MCF 10A (cell line): Measurements from ENCODE around the gene TMEM163. TPM values are rescaled to one million over a fixed set of nuclear protein-coding genes. Genes with fewer than 3 reads are reported as not detected.

ENCODE experiments used
- BruUV-seq: library from RNA; stranded (reverse); fragments of 400-500 nt; replicated peaks from 2 replicates; lab custom pipeline; 2021; lab: Mats Ljungman, UMichigan
- CTCF ChIA-PET: fragments of 300-600 bp; sonication (Branson Sonifier 250); formaldehyde crosslinking; extraction: SDS; loops from one replicate; lab custom pipeline; 2021; ENCODE audit warnings: antibody characterized with exemption, inconsistent platforms; lab: Yijun Ruan, JAX
- POLR2A ChIA-PET: fragments of 300-600, 350-650 bp; sonication (Branson Sonifier 250); formaldehyde crosslinking; extraction: SDS; loops from one replicate; lab custom pipeline; 2020; ENCODE audit warnings: antibody characterized with exemption, inconsistent platforms; lab: Yijun Ruan, JAX
- DNase-seq: peaks from one replicate; pipeline ENCODE4 v3.0.0-alpha.2; 2018; ENCODE audit not compliant: unreplicated experiment
- H3K27ac Mint-ChIP-seq: one replicate; pipeline ENCODE4 v1.8.0; 2022; ENCODE audit warnings: mild to moderate bottlenecking, low read depth, mixed read lengths; ENCODE audit not compliant: unreplicated experiment
- H3K27me3 Mint-ChIP-seq: one replicate; pipeline ENCODE4 v1.8.0; 2022; ENCODE audit warnings: mixed read lengths; ENCODE audit not compliant: insufficient read depth, unreplicated experiment
- H3K36me3 Mint-ChIP-seq: one replicate; pipeline ENCODE4 v1.8.0; 2022; ENCODE audit warnings: mild to moderate bottlenecking, moderate library complexity, mixed read lengths; ENCODE audit not compliant: insufficient read depth, unreplicated experiment
- H3K4me1 Mint-ChIP-seq: one replicate; pipeline ENCODE4 v1.8.0; 2022; ENCODE audit warnings: mixed read lengths; ENCODE audit not compliant: insufficient read depth, unreplicated experiment
- H3K4me3 Mint-ChIP-seq: one replicate; pipeline ENCODE4 v1.8.0; 2022; ENCODE audit warnings: mild to moderate bottlenecking, moderate library complexity, mixed read lengths; ENCODE audit not compliant: unreplicated experiment
- H3K9me3 Mint-ChIP-seq: one replicate; pipeline ENCODE4 v1.8.0; 2022; ENCODE audit warnings: mixed read lengths; ENCODE audit not compliant: unreplicated experiment
- intact Hi-C: fragments of 100-400 bp; cut with micrococcal nuclease; formaldehyde crosslinking; loops from 2 replicates; pipeline ENCODE4 v1.14.1; 2022
- total RNA-seq: library from RNA; stranded (reverse); gene quantifications from 2 replicates; pipeline ENCODE4 v1.2.3, GENCODE V29; 2022
- TF ChIP-seq, protein P1 (sequence below): fragments of 200-600 bp; IDR thresholded peaks from one replicate; pipeline ENCODE4 v1.8.0; 2022; ENCODE audit warnings: antibody characterized with exemption, mild to moderate bottlenecking; ENCODE audit not compliant: unreplicated experiment

TMEM163 gene
- total RNA-seq, 1 experiment from 2014 or later = not detected

GRCh38 chr2:134665727-134666506 is 52.9 kb downstream of the TMEM163 start:
- intact Hi-C loops = no loop called here
- BruUV-seq = no TSS peak
- no peak for DNase-seq
- H3K4me1 Mint-ChIP-seq = no peaks in the 10 kb centered on the region
- peaks cover 11% of the 10 kb centered on the region for H3K27me3 Mint-ChIP-seq
- H3K9me3 Mint-ChIP-seq = no peaks in the 10 kb centered on the region
- ChIA-PET CTCF (interaction anchor here (0.9 to 1.0 kb wide), 2 partner anchors 8 to 58 kb away, joined by 3 to 5 read pairs; no protein-coding TSS in a partner anchor), POLR2A (no interaction called here)
- H3K4me3 Mint-ChIP-seq = no peak overlapping the region
- H3K27ac Mint-ChIP-seq = no peak overlapping the region
- no peaks in the 10 kb centered on the region for H3K36me3 Mint-ChIP-seq
- TF ChIP-seq, protein P1, sequence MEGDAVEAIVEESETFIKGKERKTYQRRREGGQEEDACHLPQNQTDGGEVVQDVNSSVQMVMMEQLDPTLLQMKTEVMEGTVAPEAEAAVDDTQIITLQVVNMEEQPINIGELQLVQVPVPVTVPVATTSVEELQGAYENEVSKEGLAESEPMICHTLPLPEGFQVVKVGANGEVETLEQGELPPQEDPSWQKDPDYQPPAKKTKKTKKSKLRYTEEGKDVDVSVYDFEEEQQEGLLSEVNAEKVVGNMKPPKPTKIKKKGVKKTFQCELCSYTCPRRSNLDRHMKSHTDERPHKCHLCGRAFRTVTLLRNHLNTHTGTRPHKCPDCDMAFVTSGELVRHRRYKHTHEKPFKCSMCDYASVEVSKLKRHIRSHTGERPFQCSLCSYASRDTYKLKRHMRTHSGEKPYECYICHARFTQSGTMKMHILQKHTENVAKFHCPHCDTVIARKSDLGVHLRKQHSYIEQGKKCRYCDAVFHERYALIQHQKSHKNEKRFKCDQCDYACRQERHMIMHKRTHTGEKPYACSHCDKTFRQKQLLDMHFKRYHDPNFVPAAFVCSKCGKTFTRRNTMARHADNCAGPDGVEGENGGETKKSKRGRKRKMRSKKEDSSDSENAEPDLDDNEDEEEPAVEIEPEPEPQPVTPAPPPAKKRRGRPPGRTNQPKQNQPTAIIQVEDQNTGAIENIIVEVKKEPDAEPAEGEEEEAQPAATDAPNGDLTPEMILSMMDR = no peak

- intact Hi-C loops = no loop called here
- TF ChIP-seq, protein P1 = no peak
- BruUV-seq = no TSS peak
- CTCF ChIA-PET = no interaction called here
- no peak for DNase-seq
- Mint-ChIP-seq H3K27ac (no peak overlapping the region), H3K9me3 (no peaks in the 10 kb centered on the region), H3K27me3 (peaks cover 11% of the 10 kb centered on the region), H3K4me1 (no peaks in the 10 kb centered on the region), H3K36me3 (no peaks in the 10 kb centered on the region), H3K4me3 (no peak overlapping the region)
- POLR2A ChIA-PET = no interaction called here
These were observed 55.0 kb downstream of the TMEM163 start for GRCh38 chr2:134663451-134664450.

DNA sequence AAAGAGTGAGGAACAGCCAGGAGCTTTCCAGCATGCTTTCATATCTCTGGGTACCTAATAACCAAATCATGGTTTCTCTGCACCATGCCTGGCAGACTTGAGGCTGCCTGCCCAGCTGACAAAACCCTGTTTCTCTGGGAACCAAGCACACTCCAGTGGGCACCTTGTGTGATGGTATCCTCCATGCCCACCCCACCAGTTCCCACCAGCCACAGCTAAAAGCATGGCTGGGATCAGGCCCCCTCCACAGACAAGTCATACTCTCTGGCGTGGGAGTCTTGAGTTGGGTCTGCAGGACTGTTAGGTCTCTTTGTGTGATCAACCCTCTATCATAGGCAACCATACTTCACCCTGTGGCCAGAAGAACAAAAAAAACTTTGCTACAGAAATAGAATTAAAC is 56.0 kb downstream of the TMEM163 start:
- intact Hi-C loops = no loop called here
- Mint-ChIP-seq H3K27me3 (peaks cover 11% of the 10 kb centered on the region), H3K4me3 (no peak overlapping the region), H3K9me3 (no peaks in the 10 kb centered on the region), H3K36me3 (no peaks in the 10 kb centered on the region), H3K4me1 (no peaks in the 10 kb centered on the region), H3K27ac (no peak overlapping the region)
- TF ChIP-seq, protein P1 = no peak
- CTCF ChIA-PET = no interaction called here
- no peak for DNase-seq
- no TSS peak for BruUV-seq
- POLR2A ChIA-PET = no interaction called here
